SK-N-SH treated with all-trans-retinoic acid at 6 μM for 48 hours (cell line): ENCODE data around the gene ZNF70.

Source experiments
- BACH2 ChIP-seq: fragments of 250-450 bp; sonication (Bioruptor Pico); IDR thresholded peaks from 2 replicates; pipeline ENCODE4 v1.9.0; 2021; ENCODE audit warnings: mild to moderate bottlenecking, borderline replicate concordance
- SNAI2 ChIP-seq: fragments of 250-450 bp; sonication (Bioruptor Pico); IDR thresholded peaks from 2 replicates; pipeline ENCODE4 v1.5.0; 2020; ENCODE audit warnings: mild to moderate bottlenecking, moderate library complexity
- ZC3H10 ChIP-seq: fragments of 250-450 bp; sonication (Bioruptor Pico); IDR thresholded peaks from 2 replicates; pipeline ENCODE4 v1.5.1; 2021; ENCODE audit warnings: mild to moderate bottlenecking, moderate library complexity
- ZFP3 ChIP-seq: fragments of 250-450 bp; sonication (Bioruptor Pico); IDR thresholded peaks from 2 replicates; pipeline ENCODE4 v1.5.0; 2020; ENCODE audit warnings: mild to moderate bottlenecking, moderate library complexity
- TF ChIP-seq, protein P1 (sequence below): fragments of 250-450 bp; sonication (Bioruptor Pico); IDR thresholded peaks from 2 replicates; pipeline ENCODE4 v1.8.0; 2021; ENCODE audit warnings: low read depth, mild to moderate bottlenecking, moderate library complexity, borderline replicate concordance

DNA sequence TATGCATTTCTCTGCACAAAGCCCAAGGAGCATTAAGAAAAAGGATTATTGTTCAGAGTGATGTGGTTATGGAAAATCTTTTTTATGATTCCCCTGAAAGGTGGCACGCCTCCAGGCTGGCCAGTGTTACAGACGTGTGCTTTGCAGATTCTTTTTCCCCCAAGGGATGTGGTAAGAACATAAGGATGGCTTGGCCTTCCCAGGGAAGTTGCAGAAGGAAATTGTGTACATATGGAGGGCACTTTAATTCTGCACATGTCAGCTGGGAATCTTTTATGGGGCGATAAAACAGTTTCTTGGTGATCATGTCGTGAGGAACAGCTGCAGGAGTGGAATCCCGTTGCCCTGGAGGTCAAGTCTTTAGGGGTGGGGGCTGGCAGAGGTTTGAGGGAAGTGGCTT is 45.5 kb upstream of the ZNF70 start:
- TF ChIP-seq SNAI2 (CRISPR knock-in tag), result no peak
- TF ChIP-seq BACH2 (CRISPR knock-in tag), result no peak
- TF ChIP-seq, protein P1, sequence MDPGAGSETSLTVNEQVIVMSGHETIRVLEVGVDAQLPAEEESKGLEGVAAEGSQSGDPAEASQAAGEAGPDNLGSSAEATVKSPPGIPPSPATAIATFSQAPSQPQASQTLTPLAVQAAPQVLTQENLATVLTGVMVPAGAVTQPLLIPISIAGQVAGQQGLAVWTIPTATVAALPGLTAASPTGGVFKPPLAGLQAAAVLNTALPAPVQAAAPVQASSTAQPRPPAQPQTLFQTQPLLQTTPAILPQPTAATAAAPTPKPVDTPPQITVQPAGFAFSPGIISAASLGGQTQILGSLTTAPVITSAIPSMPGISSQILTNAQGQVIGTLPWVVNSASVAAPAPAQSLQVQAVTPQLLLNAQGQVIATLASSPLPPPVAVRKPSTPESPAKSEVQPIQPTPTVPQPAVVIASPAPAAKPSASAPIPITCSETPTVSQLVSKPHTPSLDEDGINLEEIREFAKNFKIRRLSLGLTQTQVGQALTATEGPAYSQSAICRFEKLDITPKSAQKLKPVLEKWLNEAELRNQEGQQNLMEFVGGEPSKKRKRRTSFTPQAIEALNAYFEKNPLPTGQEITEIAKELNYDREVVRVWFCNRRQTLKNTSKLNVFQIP (CRISPR knock-in tag), result no peak
- no peak for TF ChIP-seq ZC3H10 (CRISPR knock-in tag)
- no peak for TF ChIP-seq ZFP3 (CRISPR knock-in tag)
